HepG2 (cell line): ENCODE data around the gene MFSD12. TPM values are rescaled to one million over a fixed set of nuclear protein-coding genes. Genes with fewer than 3 reads are reported as not detected.

Experiments used
- FOXA3 ChIP-seq: IDR thresholded peaks from 2 replicates; pipeline ENCODE4 v1.6.1; 2016; ENCODE audit warnings: missing genetic modification reagents, missing compliant biosample characterization
- HNRNPLL ChIP-seq: fragments of 200-400 bp; formaldehyde crosslinking; IDR thresholded peaks from 2 replicates; pipeline ENCODE4 v1.6.1; 2017; ENCODE audit warnings: mild to moderate bottlenecking, low read depth, low read length; ENCODE audit not compliant: poor library complexity, severe bottlenecking
- IKZF4 ChIP-seq: sonication (generic); formaldehyde crosslinking; IDR thresholded peaks from 2 replicates; pipeline ENCODE4 v1.5.1; 2020; ENCODE audit warnings: borderline replicate concordance, mild to moderate bottlenecking, low read depth, missing genetic modification reagents; ENCODE audit errors: not compliant biosample characterization
- ISL2 ChIP-seq: sonication (generic); formaldehyde crosslinking; IDR thresholded peaks from 2 replicates; pipeline ENCODE4 v1.5.0; 2020; ENCODE audit warnings: missing genetic modification reagents
- JARID2 ChIP-seq: sonication (generic); formaldehyde crosslinking; IDR thresholded peaks from 2 replicates; pipeline ENCODE4 v1.8.1; 2023; ENCODE audit warnings: missing genetic modification reagents, inconsistent platforms; ENCODE audit not compliant: insufficient replicate concordance
- NR2F6 ChIP-seq, 2 experiments: IDR thresholded peaks; 2 replicates each; pipeline ENCODE4 v1.6.1; 2016; ENCODE audit warnings: antibody characterized with exemption in 1 of 2, mild to moderate bottlenecking in 1 of 2
- RBM39 ChIP-seq: fragments of 200-400 bp; formaldehyde crosslinking; IDR thresholded peaks from one replicate; pipeline ENCODE4 v1.6.1; 2018; ENCODE audit warnings: antibody characterized with exemption, mild to moderate bottlenecking, low read depth, low read length; ENCODE audit not compliant: poor library complexity, severe bottlenecking
- TMF1 ChIP-seq: sonication (generic); formaldehyde crosslinking; IDR thresholded peaks from 2 replicates; pipeline ENCODE4 v1.8.1; 2022; ENCODE audit warnings: low read depth, missing genetic modification reagents
- ZBTB7A ChIP-seq: sonication (generic); formaldehyde crosslinking; IDR thresholded peaks from 2 replicates; pipeline ENCODE4 v1.8.0; 2022; ENCODE audit warnings: mild to moderate bottlenecking, missing genetic modification reagents
- ZNF329 ChIP-seq: sonication (generic); formaldehyde crosslinking; IDR thresholded peaks from 2 replicates; pipeline ENCODE4 v1.9.0; 2021; ENCODE audit warnings: low read depth, mild to moderate bottlenecking, missing genetic modification reagents
- ZNF331 ChIP-seq: sonication (generic); formaldehyde crosslinking; IDR thresholded peaks from 2 replicates; pipeline ENCODE4 v1.4.0; 2020; ENCODE audit warnings: missing genetic modification reagents
- ZNF75D ChIP-seq: sonication (generic); formaldehyde crosslinking; IDR thresholded peaks from 2 replicates; pipeline ENCODE4 v1.8.1; 2023; ENCODE audit warnings: missing genetic modification reagents, mild to moderate bottlenecking, borderline replicate concordance
- ZNF879 ChIP-seq: sonication (generic); formaldehyde crosslinking; IDR thresholded peaks from 2 replicates; pipeline ENCODE4 v1.8.1; 2023; ENCODE audit warnings: missing genetic modification reagents
- ZSCAN31 ChIP-seq: sonication (generic); formaldehyde crosslinking; IDR thresholded peaks from 2 replicates; pipeline ENCODE4 v1.5.0; 2020; ENCODE audit warnings: low read depth, mild to moderate bottlenecking, missing genetic modification reagents
- polyA plus RNA-seq, 8 experiments: library from polyadenylated mRNA; depleted of rRNA in 3 of 8; stranded (reverse) in 7 of 8; unstranded in 1 of 8; fragments of >200 nt; fragmentation: Illumina TruSeq in 4 of 8; extraction: Trizol in 4 of 8; gene quantifications; 2 replicates each; pipeline versions ENCODE4 v1.2.1 to v1.2.3, GENCODE V29; 2011 to 2016; ENCODE audit warnings: low read depth in 4 of 8, missing spikeins in 1 of 8, mixed read lengths in 1 of 8; ENCODE audit not compliant: insufficient read depth in 1 of 8
- total RNA-seq, 5 experiments: library from RNA; depleted of rRNA; stranded (reverse); fragments of >200 nt; fragmentation: Illumina TruSeq; extraction: Trizol; gene quantifications; 2 replicates each; pipeline ENCODE4 v1.2.3, GENCODE V29; 2016; ENCODE audit warnings: low read depth in 1 of 5
- TF ChIP-seq, protein P1 (sequence below): sonication (generic); formaldehyde crosslinking; IDR thresholded peaks from 2 replicates; pipeline ENCODE4 v1.5.0; 2020; ENCODE audit warnings: mild to moderate bottlenecking, missing genetic modification reagents, borderline replicate concordance
- TF ChIP-seq, protein P2 (sequence below): sonication (generic); formaldehyde crosslinking; conservative IDR thresholded peaks from 2 replicates; pipeline ENCODE4 v1.8.0; 2022; ENCODE audit warnings: low read depth, missing genetic modification reagents
- TF ChIP-seq, protein P3 (sequence below): sonication (generic); formaldehyde crosslinking; IDR thresholded peaks from 2 replicates; pipeline ENCODE4 v1.4.0; 2020; ENCODE audit warnings: low read depth, mild to moderate bottlenecking, missing genetic modification reagents
- TF ChIP-seq, protein P4 (sequence below): sonication (generic); formaldehyde crosslinking; IDR thresholded peaks from 2 replicates; pipeline ENCODE4 v1.5.0; 2020; ENCODE audit warnings: mild to moderate bottlenecking, missing genetic modification reagents
- TF ChIP-seq, protein P5 (sequence below): sonication (generic); formaldehyde crosslinking; conservative IDR thresholded peaks from 2 replicates; pipeline ENCODE4 v1.4.0; 2020; ENCODE audit warnings: missing genetic modification reagents

The MFSD12 gene
- total and polyA plus RNA-seq, 2 of the 13 experiments (the other 11 are each of a cell fraction or from before 2014, with no cell fraction given), result 27.2 to 29.1 TPM

DNA sequence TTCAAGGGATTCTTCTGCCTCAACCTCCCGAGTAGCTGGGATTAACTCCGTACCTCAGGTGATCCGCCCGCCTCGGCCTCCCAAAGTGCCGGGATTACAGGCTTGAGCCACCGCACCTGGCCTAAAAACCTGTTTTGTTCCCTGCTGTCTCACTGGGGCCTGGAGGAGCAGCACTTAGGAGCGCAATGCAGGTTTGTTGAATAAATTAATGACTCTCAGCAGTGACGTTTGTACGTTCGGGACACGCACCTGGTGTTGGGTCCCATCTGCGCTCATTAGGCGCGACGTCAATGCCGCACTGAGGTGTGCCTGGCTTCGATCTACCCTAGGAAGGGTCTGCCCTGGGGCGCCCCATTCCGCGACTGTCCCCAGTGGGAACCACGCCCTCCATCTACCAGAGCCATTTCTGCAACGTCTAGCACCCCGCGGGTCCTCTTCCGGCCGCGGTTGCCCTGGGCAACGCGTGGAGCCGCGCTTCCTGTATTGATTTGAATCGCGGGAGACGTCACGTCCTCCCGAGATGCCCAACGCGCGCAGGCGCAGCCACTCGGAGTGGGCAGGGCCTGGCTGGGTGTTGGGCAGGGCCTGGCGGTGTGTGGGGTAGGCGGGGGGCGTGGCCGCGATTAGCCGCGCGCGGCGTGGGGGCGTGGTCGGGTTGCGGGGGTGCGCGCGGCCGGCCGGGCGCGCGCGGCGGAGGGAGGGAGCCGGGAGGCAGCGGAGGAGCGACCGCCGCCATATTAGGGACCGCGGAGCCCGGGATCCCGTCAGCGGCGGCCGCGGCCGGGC lies 51.6 kb downstream of the MFSD12 start, which contains the start of gene FZR1 (continued):
- TF ChIP-seq, protein P1, sequence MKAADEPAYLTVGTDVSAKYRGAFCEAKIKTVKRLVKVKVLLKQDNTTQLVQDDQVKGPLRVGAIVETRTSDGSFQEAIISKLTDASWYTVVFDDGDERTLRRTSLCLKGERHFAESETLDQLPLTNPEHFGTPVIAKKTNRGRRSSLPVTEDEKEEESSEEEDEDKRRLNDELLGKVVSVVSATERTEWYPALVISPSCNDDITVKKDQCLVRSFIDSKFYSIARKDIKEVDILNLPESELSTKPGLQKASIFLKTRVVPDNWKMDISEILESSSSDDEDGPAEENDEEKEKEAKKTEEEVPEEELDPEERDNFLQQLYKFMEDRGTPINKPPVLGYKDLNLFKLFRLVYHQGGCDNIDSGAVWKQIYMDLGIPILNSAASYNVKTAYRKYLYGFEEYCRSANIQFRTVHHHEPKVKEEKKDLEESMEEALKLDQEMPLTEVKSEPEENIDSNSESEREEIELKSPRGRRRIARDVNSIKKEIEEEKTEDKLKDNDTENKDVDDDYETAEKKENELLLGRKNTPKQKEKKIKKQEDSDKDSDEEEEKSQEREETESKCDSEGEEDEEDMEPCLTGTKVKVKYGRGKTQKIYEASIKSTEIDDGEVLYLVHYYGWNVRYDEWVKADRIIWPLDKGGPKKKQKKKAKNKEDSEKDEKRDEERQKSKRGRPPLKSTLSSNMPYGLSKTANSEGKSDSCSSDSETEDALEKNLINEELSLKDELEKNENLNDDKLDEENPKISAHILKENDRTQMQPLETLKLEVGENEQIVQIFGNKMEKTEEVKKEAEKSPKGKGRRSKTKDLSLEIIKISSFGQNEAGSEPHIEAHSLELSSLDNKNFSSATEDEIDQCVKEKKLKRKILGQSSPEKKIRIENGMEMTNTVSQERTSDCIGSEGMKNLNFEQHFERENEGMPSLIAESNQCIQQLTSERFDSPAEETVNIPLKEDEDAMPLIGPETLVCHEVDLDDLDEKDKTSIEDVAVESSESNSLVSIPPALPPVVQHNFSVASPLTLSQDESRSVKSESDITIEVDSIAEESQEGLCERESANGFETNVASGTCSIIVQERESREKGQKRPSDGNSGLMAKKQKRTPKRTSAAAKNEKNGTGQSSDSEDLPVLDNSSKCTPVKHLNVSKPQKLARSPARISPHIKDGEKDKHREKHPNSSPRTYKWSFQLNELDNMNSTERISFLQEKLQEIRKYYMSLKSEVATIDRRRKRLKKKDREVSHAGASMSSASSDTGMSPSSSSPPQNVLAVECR, result peak; percentile 98
- no peak for TF ChIP-seq ISL2
- no peak for TF ChIP-seq ZSCAN31 (CRISPR knock-in tag)
- no peak for TF ChIP-seq IKZF4 (CRISPR knock-in tag)
- no peak for TF ChIP-seq ZBTB7A (CRISPR knock-in tag)
- TF ChIP-seq FOXA3 (CRISPR knock-in tag), result peak; percentile 49
- peak; percentile 41; the same call in 1 of the 2 replicates for TF ChIP-seq ZNF331 (CRISPR knock-in tag)
- no peak for TF ChIP-seq ZNF879 (CRISPR knock-in tag)
- TF ChIP-seq, protein P2, sequence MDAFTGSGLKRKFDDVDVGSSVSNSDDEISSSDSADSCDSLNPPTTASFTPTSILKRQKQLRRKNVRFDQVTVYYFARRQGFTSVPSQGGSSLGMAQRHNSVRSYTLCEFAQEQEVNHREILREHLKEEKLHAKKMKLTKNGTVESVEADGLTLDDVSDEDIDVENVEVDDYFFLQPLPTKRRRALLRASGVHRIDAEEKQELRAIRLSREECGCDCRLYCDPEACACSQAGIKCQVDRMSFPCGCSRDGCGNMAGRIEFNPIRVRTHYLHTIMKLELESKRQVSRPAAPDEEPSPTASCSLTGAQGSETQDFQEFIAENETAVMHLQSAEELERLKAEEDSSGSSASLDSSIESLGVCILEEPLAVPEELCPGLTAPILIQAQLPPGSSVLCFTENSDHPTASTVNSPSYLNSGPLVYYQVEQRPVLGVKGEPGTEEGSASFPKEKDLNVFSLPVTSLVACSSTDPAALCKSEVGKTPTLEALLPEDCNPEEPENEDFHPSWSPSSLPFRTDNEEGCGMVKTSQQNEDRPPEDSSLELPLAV, result no peak
- no peak for TF ChIP-seq NR2F6 (IDR thresholded peaks at IDR 0.05)
- TF ChIP-seq NR2F6 (CRISPR knock-in tag; IDR thresholded peaks at IDR 0.05), result peak; percentile 29; the same call in 1 of the 2 replicates
- TF ChIP-seq, protein P3, sequence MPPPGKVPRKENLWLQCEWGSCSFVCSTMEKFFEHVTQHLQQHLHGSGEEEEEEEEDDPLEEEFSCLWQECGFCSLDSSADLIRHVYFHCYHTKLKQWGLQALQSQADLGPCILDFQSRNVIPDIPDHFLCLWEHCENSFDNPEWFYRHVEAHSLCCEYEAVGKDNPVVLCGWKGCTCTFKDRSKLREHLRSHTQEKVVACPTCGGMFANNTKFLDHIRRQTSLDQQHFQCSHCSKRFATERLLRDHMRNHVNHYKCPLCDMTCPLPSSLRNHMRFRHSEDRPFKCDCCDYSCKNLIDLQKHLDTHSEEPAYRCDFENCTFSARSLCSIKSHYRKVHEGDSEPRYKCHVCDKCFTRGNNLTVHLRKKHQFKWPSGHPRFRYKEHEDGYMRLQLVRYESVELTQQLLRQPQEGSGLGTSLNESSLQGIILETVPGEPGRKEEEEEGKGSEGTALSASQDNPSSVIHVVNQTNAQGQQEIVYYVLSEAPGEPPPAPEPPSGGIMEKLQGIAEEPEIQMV (CRISPR knock-in tag), result no peak
- TF ChIP-seq, protein P4, sequence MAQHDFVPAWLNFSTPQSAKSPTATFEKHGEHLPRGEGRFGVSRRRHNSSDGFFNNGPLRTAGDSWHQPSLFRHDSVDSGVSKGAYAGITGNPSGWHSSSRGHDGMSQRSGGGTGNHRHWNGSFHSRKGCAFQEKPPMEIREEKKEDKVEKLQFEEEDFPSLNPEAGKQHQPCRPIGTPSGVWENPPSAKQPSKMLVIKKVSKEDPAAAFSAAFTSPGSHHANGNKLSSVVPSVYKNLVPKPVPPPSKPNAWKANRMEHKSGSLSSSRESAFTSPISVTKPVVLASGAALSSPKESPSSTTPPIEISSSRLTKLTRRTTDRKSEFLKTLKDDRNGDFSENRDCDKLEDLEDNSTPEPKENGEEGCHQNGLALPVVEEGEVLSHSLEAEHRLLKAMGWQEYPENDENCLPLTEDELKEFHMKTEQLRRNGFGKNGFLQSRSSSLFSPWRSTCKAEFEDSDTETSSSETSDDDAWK, result no peak
- TF ChIP-seq, protein P5, sequence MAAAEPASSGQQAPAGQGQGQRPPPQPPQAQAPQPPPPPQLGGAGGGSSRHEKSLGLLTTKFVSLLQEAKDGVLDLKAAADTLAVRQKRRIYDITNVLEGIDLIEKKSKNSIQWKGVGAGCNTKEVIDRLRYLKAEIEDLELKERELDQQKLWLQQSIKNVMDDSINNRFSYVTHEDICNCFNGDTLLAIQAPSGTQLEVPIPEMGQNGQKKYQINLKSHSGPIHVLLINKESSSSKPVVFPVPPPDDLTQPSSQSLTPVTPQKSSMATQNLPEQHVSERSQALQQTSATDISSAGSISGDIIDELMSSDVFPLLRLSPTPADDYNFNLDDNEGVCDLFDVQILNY, result peak; percentile 60; the same call in 1 of the 2 replicates
- no peak for TF ChIP-seq TMF1 (CRISPR knock-in tag)
- TF ChIP-seq RBM39, result no peak
- no peak for TF ChIP-seq ZNF329 (CRISPR knock-in tag)
- no peak for TF ChIP-seq JARID2 (CRISPR knock-in tag)
- TF ChIP-seq HNRNPLL, result peak; percentile 50
- TF ChIP-seq ZNF75D, result no peak
